GM18951 (cell line): ENCODE data around the gene VANGL2.

Experiments used
- POLR2A ChIP-seq: IDR thresholded peaks from 4 replicates; pipeline ENCODE4 v1.6.1; 2011; ENCODE audit warnings: mild to moderate bottlenecking; ENCODE audit not compliant: insufficient read length, insufficient read depth; ENCODE audit errors: extremely low read depth
- in situ Hi-C: fragments of 300-500 bp; cut with MboI; formaldehyde crosslinking; loops from one replicate; pipeline ENCODE4 v1.12.0; 2022; ENCODE audit warnings: low sequenced_read_pairs, mixed read lengths, inconsistent platforms; ENCODE audit not compliant: unreplicated experiment

The VANGL2 gene

DNA sequence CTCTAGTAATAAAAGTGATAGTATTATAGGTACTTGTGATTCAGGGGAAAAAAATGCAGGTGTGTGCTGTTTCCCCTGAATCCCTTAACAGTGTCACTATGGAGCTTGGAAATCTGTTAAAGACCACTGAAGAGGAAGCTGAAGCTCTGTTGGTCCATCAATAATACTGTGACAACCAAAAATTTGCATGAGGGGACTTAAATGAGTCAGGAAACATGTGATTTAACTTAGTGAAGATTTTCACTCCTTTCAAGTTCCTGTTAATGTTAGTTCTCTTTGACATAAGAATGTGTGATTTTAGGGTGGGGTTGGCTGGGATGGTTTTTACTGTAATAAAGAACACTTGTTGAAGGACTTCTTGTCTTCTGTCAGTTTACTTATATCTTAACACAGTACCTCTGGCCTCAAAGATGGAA, 32.0 kb downstream of the VANGL2 start:
- in situ Hi-C loops, result no loop called here
- peak; percentile 47 for TF ChIP-seq POLR2A

DNA sequence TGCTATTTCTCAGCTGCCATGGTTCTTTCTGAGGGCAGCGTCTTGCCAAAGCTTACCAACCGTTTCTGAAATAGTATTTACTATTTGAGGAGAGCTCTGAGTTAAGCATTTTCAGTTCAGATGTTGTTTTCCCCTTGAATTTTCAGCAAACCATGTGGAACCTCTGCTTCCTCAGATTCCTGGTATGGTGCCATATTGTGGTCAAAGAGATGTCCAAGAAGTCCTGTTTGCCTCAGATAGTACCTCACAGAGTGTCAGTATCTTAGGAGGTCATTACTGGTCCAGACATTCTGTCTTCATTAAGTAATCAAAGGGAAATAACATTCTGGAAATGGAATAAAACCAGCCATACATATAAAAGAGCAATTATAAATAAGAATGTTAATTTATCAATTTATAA, 36.6 kb downstream of the VANGL2 start:
- TF ChIP-seq POLR2A, result no peak
- in situ Hi-C loops, result no loop called here

DNA sequence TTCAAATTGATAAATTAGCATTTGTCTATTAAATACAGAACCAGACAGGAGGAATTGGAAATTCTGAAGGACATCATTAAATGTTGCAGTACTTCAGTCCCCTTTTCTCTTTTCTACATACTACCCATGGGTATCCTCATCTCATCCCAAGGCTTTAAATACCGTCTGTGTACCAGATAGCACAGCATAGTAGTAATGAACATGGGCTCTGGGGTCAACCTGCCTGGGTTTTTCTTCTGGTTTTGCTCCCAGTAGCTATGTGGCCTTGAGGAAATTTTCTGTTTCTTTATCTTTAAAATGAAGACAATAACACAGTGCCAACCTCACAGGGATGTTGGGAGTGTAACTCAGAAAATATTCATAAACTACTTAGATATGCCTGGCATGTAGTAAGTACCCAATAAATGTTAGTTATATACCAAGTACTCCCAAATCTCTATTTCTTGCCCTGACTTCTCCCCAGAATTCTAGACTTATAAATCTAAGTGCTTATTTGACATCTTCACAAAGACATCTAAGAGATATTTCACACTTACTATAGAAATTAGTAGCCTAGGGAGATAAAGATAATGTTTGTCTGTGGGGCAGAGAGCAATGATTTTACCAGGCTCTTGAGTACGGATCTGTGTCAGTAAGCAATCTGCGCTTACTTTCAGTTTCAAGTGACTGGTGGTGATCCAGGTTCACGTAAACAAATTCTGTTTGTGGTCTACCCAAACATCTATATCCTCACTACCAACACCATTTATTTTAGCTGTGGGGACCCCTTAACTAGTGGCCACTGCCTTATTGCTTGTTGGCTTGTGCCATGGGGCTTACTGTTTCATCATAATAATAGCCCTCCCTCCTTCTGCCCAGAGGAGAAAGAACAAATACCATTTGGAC, 37.3 kb downstream of the VANGL2 start:
- in situ Hi-C loops, result no loop called here
- no peak for TF ChIP-seq POLR2A

- in situ Hi-C loops, result no loop called here
- TF ChIP-seq POLR2A, result no peak
Observed at GRCh38 chr1:160438317-160438918, 38.1 kb downstream of the VANGL2 start.

GRCh38 chr1:160438935-160439334, 38.6 kb downstream of the VANGL2 start:
- no peak for TF ChIP-seq POLR2A
- in situ Hi-C loops, result no loop called here

- TF ChIP-seq POLR2A, result no peak
- in situ Hi-C loops, result no loop called here
Observed at GRCh38 chr1:160439718-160440117, 39.4 kb downstream of the VANGL2 start.

DNA sequence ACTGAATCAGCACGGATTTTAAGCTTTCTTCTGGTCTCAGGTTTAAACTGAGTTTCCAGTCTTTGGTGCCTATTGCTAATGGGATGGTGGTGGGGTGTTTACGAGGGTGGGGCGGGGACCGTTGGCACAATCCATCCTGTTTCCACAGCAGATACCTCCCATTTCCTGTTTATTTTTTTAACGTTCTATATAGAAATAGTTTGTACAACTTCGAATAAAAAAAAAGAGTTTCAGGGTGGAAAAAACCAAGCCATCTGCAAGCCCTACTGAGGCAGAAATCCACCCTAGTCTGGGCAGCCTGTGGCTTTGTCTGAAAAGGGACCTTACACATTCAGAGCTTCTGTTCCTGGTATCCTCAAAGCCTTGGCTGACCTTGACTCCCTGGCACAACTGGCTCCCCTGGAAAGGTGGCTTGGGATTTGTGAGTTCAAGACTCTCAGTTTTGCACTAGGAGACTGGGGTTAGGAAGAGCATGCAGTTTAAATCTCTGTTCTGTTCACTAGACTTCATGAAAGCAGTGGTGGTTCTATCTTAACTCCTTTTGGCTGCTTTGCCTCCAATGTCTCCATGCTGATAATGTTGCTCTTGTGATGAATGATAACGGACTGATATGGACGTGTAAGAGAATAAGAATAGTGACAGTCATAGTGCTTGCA, 46.7 kb downstream of the VANGL2 start:
- in situ Hi-C loops, result no loop called here
- no peak for TF ChIP-seq POLR2A

DNA sequence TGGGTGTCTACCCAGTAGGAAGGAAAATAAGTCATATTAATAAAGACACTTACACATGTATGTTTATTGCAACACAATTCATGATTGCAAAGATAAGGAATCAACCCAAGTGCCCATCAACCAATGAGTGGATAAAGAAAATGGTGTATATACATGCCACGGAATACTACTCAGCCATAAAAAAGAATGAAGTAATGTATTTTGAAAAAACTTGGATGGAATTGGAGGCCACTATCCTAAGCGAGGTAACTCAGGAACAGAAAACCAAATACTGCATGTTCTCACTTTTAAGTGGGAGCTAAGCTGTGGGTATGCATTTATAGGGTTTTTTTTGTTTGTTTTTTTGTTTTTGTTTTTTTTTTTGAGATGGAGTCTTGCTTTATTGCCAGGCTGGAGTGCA, 49.1 kb downstream of the VANGL2 start:
- no peak for TF ChIP-seq POLR2A
- in situ Hi-C loops, result no loop called here

GRCh38 chr1:160451119-160451858, 50.9 kb downstream of the VANGL2 start:
- in situ Hi-C loops, result no loop called here
- peak; percentile 17 for TF ChIP-seq POLR2A

DNA sequence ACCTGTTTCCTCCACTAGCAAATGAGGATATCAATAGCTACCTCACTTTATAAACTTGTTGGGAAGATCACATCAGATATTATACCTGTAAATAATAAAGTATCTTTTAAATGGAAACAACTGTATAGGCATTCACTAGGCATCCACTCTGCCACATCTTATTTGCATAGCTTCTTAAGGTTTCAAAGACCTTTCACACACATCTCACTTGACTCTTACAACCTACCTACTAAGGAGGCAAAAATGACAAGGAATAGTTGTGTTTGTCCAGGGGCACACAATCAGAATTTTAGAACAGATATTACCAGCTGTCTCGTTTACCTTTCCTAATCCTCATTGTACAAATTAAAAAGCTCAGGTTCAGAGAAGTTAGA, 51.5 kb downstream of the VANGL2 start:
- in situ Hi-C loops, result no loop called here
- TF ChIP-seq POLR2A, result peak; percentile 26

- TF ChIP-seq POLR2A, result no peak
- in situ Hi-C loops, result no loop called here
Observed at GRCh38 chr1:160453443-160453842, 53.1 kb downstream of the VANGL2 start.

DNA sequence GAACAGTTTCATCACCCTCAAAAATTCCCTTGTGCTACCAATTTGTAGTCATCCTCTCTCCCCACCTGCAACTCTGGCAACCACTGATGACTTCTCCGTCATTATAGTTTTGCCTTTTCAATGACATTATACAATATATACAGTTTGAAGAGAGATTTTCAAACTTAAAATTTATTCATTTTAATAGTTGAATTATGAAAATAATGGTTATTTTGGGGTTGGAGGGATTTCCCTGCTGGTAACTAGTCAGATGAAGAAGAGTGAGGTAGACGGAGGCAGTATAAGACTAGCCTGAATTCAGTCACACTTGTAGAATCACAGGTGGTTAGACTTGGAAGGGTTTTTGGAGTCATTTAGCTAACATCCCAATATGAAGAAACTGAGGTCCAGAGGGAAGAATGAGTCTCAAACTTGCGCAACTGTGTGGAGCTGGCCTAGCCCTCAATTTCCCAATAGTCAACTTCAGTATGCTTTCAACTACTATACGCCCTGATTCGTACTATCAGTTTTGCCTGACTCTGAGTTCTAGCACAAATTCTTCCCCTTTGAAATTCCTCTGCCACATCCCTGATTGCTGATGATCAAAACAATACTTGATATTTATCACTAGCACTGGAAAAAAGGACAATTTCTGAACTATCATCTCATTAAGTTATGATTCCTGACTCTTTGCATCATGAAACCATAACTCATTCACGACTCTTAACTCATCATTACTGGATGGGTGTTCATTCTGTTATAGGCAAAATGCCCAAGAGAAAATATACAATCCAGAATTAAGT, 54.2 kb downstream of the VANGL2 start:
- in situ Hi-C loops, result no loop called here
- no peak for TF ChIP-seq POLR2A
